Glomerular endothelial cell (primary cell): Measurements from ENCODE around the gene SNRPA. TPM values are rescaled to one million over a fixed set of nuclear protein-coding genes. Genes with fewer than 3 reads are reported as not detected.
"Not testable (repeated sequence)": the region's sequence is repeated elsewhere in the genome, so short reads cannot be mapped to it uniquely, and the experiment has no call there.

Experiments used
- DNase-seq: peaks from one replicate; pipeline ENCODE4 v3.0.0-alpha.2; 2011; ENCODE audit warnings: low read depth, low spot score; ENCODE audit errors: extremely low read depth
- total RNA-seq: library from RNA; depleted of rRNA; stranded (reverse); fragments of >200 nt; gene quantifications from 2 replicates; pipeline ENCODE4 v1.2.3, GENCODE V29; 2015

The SNRPA gene
- total RNA-seq, 1 donor from 2014 or later: 85.2 TPM

DNA sequence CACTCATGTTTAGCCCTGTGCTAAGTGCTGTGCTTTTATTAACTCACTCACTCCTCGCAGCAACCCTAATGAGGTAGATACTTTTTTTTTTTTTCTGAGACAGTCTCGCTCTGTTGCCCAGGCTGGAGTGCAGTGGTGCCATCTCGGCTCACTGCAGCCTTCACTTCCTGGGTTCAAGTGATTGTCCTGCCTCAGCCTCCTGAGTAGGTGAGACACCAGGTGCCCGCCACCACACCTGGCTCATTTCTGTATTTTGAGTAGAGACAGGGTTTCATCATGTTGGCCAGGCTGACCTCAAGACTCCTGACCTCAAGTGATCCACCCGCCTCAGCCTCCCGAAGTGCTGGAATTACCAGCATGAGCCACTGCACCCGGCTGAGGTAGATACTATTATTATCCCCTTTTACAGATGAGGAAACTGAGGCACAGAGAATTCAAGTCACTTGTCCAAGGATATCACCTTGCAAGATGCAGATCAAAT, 31.5 kb upstream of the SNRPA start:
- DNase-seq: no peak

DNA sequence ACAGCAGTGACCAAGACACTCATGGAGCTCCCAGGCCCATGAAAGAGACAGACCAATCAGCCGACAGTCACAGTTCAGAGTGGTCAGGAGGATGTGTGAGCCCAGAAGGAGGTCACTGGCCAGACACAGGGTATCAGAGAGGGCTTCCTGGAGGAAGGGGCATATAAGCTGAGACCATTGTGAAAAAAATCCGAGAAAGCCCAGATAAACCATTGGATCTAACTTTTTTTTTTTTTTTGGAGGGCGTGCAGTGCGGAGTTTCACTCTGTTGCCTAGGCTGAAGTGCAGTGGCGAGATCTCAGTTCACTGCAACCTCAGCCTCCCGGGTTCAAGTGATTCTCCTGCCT, 29.9 kb upstream of the SNRPA start:
- DNase-seq: no peak

DNA sequence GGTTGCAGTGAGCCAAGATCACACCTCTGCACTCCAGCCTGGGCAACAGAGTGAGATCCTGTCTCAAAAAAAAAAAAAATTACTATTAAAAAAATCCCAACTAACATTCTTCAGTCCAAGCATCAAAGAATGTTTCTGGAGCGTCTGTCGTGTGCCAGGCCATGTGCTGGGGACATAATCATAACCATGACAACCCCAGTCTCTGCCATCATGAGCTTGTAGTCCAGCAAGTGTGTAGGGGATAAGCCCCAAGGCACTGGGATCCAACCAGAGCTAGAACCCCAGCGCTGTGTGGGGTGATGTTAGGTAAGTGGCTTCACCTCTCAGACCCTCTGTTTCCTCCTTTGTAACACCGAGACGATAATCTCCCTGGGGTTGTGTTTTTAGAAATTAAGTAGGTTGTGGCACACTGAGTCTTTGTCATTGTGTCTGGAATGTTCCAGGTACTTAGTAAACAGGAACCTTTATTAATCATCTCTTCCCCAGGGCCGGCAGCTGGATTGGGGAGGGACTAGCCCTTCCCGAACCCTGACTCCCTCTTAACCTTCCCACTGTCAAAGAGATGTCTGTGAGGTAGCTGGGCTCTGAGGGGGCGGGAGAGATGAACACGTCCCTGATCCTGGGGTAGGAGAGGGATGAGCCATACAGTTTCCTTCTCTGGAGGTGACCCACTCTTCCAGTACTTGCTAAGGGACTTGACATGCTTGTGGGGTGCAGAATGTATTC, 28.9 kb upstream of the SNRPA start:
- peak; percentile 39 for DNase-seq

DNA sequence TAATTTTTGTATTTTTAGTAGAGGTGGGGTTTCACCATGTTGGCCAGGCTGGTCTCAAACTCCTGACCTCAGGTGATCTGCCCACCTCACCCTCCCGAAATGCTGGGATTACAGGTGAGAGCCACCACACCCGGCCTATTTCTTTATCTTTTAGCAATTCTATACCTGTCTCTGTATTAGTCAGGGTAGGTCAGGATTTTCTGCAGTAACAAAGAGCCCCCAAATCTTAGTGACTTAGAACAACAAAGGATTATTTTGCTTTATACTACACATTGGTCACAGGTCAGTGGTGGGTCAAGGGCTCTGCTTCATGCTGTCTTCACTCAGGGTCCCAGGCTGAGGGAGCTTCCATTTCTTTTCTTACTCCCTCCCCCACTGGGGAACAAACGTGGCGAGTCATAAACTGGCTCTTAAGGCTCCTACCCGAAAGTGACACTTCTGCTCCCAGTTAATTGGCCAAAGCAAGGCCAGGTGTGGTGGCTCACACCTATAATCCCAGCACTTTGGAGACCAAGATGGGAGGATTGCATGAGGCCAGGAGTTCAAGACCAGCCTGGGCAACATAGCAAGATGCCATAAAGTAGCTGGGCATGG, 27.2 kb upstream of the SNRPA start:
- DNase-seq: no peak

DNA sequence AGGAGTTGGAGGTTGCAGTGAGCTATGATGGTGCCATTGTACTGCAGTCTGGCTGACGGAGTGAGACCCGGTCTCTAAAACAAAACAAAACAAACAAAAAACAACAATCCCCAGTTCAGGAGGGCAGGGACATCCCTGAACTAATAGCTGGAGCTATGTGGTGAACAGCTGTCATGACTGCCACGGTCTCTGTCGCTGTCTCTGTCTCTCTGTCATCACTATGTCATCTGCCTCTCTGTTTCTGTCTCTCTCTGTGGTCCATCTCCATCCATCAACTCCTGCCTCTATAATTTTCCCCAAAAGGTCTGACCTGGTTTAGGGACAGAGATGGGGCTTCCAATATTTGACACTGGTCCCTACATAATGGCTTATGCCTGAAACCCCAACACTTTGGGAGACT, 26.7 kb upstream of the SNRPA start:
- DNase-seq: no peak

DNA sequence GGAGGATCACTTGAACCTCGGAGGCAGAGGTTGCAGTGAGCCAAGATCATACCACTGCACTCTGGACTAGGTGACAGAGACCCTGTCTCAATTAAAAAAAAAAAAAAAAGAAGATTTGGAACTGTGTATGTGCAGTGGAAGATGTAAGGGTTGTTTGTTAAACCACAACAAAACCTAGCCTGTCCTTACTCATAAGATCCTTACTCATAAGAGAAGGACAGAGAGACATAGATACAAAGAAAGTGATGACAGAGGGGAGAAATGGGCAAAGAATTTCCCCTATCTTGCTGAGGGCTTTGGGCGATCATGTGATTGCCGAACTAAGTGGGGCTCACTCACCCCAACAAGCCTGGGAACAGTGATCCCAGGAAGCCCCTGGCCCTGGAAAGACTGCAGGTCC, 26.1 kb upstream of the SNRPA start:
- DNase-seq: no peak

GRCh38 chr19:40726279-40726678, 24.7 kb upstream of the SNRPA start:
- DNase-seq: no peak

DNA sequence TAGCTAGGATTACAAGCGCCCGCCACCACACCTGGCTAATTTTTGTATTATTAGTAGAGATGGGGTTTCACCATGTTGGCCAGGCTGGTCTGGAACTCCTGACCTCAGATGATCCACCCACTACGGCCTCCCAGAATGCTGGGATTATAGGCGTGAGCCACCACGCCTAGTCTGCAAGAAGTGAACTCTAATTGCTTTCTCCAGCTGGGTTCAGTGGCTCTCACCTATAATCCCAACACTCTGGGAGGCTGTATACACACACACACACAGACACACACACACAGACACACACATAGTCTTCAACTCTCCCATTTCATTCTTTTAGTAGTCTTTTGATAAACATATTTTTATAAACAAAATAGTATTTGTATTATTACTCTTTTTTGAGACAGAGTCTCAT, 20.9 kb upstream of the SNRPA start:
- not testable (repeated sequence) for DNase-seq

- not testable (repeated sequence) for DNase-seq
These were observed 18.7 kb upstream of the SNRPA start for GRCh38 chr19:40732304-40732703.

- no peak for DNase-seq
These were observed 17.9 kb upstream of the SNRPA start for GRCh38 chr19:40733149-40733548.

- no peak for DNase-seq
These were observed 15.8 kb upstream of the SNRPA start for GRCh38 chr19:40735013-40735771.

DNA sequence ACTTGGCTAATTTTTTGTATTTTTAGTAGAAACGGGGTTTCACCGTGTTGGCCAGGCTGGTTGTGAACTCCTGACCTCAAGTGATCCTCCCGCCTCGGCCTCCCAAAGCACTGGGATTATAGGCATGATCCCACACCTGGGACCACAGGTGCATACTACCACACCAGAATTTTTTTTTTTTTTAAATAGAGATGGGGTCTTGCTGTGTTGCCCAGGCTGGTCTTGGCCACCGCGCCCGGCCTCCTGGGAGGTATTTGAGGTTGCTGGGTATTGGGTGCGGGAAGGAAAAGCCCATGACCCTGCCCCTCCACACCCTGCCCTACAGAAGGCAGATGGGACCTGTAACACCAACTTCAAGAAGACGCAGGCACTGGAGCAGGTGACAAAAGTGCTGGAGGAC, 14.3 kb upstream of the SNRPA start:
- no peak for DNase-seq

DNA sequence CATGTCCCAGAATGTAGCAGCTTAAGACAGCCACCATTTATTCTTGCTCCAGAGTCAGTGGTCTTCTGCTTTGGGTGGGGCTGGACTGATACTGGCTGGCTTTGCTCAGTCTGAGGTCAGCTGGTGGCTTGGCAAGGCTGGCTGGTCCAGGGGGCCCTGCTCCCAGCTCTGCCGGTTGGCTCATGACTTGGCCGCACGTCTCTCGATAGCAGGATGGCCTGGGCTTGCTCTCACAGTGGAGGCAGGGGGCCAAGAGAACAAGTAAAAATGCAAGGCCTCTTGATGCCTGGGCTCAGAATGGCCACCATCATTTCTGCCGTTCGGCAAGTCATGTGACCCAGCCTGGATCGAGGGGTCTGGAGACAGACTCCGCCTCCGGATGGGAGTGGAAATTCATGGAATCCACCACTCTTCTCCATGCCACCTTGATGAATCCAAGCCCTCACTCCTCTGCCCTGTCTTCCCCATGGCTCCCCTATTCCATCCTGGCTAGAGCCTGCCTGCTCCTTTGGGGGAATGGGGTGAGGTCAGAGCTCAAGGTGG, 13.8 kb upstream of the SNRPA start:
- DNase-seq: no peak

GRCh38 chr19:40739030-40739839, 11.8 kb upstream of the SNRPA start:
- no peak for DNase-seq

DNA sequence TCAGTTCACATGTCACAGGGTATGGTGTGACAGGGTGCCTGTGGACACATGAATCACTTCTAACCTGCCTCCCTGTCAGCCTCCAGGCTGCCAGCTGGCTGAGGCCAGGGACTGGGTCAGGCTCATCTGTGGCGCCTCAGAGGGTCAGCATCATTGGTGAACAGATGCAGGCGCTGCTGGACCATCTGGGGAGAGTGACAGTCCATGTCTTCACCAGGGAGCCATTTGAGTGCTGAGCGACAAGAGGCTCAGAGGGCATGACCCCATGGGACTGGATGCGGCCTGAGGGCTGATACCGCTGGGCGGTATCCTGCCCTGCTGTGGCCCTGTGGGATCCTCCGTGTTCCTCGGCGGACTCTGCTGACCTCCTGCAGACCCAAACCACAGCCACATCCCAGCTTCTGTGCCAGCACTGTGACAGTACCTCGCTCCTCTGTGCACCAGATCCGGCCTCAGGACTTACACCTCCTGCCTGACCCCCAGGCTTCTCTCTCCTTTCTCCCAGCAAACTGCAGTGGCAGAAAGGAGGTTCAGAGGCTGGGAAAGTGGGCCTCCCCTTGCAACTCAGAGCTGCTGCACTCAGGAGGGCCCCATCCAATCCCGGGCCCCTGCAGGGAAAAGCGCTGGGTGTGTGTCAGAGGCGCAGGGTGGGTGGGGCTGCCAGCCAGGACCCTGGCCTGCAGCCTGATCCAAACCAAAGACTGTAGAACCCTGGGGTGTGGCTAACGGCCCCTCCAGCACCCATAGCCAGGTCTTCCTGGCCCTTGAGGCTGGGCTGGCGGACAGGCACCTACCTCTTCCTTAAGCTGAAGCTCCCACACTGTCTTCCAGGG, 10.9 kb upstream of the SNRPA start:
- no peak for DNase-seq

GRCh38 chr19:40740747-40741146, 10.3 kb upstream of the SNRPA start:
- DNase-seq: no peak

DNA sequence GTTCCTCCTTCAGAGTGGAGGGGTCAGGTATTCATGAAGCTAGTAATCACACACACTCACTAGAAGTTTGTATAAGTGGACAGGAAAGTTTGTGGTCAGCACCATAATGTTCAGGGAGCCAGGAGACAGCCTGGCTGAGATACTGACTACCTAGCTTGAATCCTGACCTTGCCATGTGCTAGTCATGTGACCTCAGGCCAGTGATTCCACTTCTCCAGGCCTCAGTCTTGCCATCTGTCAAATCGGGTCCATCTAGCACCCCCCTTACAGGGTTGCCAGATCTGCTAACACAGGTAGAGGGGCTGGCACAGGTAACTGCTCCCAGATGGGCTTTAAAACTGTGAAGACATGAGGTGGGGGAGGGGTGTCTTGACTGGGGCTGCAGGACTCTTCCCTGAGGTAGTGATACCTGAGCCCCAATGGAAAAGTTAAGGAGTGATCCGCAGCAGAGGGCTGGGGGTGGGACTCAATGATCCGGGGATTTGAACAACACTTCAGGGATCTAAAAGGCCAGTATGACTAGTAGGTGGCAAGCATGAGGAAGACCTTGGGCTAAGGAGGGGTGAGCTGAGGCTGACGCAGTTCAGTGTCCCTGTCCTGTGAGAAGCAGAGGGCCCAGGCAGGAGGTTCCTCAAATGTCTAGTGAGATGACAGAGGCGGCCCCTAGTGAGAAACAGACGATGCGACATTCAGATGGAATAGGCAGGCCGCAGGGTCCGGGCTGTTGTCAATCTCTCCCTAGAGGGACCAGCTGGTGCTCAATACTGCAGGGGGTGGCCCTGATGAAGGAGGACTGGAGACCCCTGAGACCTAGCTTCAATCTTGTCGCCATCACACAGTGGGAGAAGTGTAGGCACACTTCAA, 9.2 kb upstream of the SNRPA start:
- no peak for DNase-seq

DNA sequence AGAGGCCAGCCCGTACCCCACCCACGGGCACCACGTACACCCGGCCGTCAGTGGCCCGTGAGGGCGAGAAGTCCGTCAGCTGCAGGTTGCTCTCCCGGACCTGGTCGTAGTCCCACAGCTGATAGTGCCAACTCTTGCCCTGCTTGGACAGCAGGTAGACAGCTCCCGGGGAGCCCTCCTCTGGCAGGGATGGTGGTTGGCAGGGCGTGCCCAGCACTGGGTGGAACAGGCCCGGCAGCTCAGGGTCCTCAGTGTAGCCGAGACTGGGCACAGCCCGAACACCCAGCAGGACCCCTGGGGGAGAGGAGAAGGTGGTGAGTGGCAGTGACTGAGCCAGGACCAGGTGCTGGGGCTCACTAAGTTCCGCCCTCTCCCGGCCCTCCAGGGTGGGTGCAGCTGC, 8.5 kb upstream of the SNRPA start:
- no peak for DNase-seq

GRCh38 chr19:40742886-40743285, 8.1 kb upstream of the SNRPA start:
- no peak for DNase-seq
